Urothelium cell line (cell line): ENCODE measurements around the gene HSPG2.

Source experiments
- DNase-seq: peaks from one replicate; pipeline ENCODE4 v3.0.0; 2011; ENCODE audit warnings: low spot score, mixed read lengths
- FAIRE-seq: peaks from 2 replicates; lab custom pipeline; 2011; peaks lifted over from hg19 to GRCh38; lab: Jason Lieb, UNC

Gene HSPG2

GRCh38 chr1:21774835-21775549 lies 162.1 kb downstream of the HSPG2 start:
- FAIRE-seq (no peak), DNase-seq (no peak)

- no peak for DNase-seq
- no peak for FAIRE-seq
Measured at GRCh38 chr1:21773585-21773984, 163.5 kb downstream of the HSPG2 start.
